Activated CD4-positive, alpha-beta T cell treated with anti-CD3 and anti-CD28 coated beads for 4 hours (primary cell): ENCODE data around the gene DCDC2C.
A peak's percentile ranks its signal among the peaks of the same experiment; 100 is the strongest.
"Not testable (repeated sequence)": the region's sequence is repeated elsewhere in the genome, so short reads cannot be mapped to it uniquely, and the experiment has no call there.

Experiments
- DNase-seq, 2 donors: peaks; one replicate each; pipeline ENCODE4 v3.0.0-alpha.2; 2020

The DCDC2C gene

DNA sequence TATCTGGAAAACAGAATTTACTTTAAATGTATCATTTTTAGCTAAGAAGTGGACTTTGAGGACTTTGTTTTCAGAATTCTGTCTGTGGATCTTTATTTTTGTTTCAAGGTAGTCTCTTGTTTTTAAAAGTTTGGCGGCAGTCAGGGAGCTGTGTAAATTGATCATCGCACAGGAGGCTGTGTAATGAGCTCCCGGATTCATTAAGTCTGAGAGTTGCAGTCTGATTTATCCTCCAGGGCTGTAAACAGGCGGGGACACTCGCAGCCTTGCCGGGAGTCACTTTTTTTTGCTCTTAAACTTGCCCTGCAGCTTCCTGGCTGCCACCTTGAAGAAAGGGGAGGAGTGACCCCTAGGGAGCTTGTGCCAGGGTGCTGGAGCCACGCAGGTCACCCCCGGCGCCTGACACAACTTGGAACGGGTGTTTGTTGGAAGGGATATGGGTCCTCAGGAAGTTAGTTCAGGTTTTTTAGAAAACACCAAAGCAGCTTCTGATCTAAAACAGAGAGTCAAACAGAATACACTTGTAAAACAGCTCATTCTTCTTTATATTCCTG lies 76.2 kb downstream of the DCDC2C start:
- no peak for DNase-seq

DNA sequence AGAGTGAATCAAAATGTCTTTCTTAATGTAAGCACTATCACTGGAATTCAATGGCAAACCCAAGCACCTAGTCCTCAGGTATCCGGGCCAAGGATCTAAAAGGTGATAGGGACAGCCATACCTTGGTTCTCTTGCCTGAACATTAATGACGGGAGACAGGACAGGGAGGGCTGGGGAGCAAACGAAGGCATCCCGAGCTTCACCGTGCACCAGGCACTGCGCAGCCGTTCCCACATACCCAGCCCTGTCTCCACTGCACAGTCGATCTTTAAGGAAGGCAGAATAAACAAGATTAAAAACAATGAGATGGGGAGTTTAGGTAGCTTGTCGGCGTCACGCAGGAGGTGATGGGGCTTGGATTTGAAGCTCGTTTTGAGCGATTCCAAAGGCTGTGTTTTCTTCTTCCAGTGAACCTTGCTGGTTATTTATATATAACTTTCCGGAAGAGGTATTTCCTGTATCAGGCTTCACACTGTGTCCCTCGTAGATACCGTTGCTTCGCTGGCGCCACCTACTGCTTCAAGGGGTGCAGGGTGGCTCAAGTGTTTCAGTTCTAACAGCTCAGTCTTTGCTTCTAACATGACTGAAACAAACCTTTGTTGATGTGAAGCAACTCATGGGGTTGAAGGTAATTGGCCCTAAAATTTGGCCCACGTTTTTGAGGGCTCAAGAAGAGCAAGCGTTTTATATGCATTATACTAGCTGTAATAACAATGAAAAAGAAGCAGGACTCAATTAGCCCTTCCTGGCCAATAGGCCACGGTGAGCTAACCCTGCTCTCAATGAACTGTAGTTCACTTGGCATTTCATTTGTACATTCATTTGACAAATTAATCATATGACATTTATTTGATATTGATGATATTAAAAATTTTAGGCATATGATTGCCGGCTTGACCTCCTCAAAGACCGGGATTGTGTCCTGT lies 77.4 kb downstream of the DCDC2C start:
- peak; percentile 14 to 15 for DNase-seq

- no peak for DNase-seq
Measured at GRCh38 chr2:3784731-3785130, 81.4 kb downstream of the DCDC2C start.

DNA sequence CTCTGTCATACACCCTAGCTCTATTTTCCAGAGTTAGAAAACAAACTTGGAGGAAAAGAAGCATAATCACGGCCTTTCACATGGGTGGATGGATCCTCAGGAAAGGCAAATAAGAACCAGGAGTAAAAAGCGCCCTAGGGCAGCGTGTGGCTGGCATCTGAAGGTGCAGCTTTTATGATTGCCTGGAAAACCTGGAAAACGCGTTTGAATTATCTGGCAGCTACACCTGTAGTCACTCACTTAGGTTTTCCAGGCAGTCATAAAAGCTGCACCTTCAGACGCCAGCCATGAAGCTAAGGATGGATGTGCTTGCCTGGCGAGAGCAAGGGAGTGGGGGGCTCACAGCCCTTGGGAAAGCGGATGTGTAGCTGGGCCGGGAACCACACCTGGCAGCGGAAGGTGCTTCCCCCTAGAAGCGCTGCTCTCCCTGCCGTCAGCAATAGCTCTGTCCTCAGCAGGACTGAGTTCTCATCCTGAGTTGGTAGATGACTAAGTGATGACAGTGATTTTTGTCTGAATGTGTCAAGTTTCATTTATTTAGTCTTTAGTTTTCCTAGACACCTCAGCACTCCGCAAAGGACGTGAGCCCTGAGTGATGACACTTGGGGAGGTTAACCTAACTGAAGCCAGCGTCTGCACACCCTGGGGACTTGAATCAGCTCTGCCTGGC lies 82.0 kb downstream of the DCDC2C start:
- DNase-seq = no peak

DNA sequence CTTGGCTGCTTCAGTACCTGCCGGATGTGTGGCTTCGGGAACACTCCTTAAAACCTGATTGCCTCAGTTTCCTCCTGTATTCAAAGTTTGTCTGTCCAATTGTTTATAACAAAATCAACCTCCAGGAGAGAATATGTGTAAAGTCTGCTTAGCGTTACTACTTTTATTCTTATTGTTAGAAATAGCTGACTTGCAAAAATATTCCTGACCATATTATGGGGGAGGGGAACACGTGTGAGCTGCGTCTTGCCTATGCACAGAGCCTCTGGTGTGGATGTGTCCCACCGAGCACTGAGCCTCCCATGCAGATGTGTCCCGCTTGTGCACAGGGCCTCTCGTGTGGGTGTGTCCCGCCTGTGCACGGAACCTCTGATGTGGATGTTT lies 82.5 kb downstream of the DCDC2C start:
- no peak for DNase-seq

DNA sequence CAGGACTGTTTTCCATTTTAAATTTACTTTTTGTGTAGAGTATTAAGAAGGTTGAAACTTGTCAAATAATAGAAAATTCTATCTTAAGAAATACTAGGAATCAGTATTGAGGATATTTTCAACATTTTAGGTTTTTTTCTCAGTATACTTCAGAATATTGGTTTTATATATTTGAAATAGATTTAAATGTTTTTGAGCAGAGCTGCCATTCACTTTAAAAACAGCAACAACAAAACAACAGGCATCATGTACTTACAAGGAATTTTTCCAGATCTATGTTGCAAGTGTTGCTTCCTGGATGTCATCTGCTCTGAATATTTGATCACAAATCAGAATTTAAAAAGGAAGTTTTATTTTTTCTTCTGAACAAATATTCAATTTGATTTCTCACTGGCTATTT lies 84.4 kb downstream of the DCDC2C start:
- no peak for DNase-seq

DNA sequence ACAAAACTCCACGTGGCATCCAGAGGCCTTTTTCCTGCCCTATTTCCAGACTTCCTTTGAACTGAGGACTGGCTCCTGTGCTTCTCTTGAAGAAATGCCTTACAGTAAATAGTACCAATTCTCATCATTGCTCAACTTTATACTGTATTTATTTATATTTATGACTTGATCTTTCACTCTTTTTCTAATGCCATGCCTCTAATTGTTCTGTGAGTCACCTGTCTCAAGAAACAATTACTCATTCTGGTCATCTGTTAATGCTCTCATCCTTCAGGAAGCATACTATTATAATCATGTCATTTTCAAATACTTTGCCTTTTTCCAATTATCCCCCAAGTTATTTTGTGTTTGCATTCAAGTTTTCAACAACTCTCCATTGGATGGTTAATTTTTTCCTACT lies 85.9 kb downstream of the DCDC2C start:
- DNase-seq = no peak

GRCh38 chr2:3793249-3793648 lies 89.9 kb downstream of the DCDC2C start:
- DNase-seq = no peak

- no peak for DNase-seq
Measured at GRCh38 chr2:3801506-3801905, 98.1 kb downstream of the DCDC2C start.

DNA sequence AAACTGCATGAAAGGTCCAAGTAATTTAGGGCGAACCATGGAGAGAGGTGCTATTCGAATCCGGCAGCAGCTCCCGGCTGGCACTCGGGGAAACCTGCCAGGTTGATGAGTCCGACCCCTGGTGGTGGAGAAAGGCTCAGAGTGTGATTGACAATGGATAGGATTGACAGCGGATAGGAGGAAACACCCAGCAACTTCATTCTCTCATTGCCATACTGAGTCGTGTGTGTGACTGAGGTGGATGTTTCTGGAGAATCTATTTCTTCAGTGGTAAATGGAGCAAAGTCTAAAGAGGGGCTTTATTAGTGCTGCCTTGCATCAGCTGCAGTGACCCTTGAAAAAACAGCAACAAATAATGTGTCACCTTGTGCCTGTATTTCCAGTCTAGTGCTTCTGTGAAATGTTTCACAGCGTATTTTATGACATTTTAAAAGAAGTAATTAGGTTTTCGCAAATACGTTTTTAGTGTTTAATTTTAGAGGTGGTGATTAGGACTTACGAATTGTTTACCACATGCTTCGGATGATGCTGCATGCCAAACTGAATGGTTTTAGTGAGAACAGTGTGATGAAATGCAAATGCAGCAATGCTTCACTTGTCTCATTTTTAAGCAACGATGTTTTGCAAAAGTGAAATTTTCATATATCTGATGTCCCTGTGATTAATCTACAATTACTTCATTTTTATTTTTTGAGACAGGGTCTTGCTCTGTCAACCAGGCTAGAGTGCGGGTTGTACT lies 102.0 kb downstream of the DCDC2C start:
- DNase-seq = no peak

- DNase-seq = no peak
Measured at GRCh38 chr2:3806168-3806567, 102.8 kb downstream of the DCDC2C start.

- DNase-seq = no peak
Measured at GRCh38 chr2:3806730-3807129, 103.4 kb downstream of the DCDC2C start.

DNA sequence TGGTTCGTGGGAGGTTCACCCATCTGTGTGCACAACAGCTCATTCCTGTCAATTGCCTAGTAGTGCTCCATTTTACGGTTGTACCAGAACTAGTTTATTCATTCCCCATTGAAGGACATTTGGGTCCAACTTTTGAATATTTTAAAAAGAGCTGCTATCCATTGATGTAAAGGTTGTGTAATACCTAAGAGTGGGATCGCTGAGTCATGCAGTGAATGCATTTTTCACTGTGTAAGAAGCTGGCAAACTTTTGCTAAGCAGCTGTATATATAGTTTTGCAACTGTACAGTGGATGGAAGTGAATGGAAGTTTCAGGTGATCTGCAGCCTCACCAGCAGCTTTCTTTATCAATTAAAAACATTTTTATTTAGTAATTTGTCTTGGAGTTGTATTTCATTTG lies 104.5 kb downstream of the DCDC2C start:
- no peak for DNase-seq

DNA sequence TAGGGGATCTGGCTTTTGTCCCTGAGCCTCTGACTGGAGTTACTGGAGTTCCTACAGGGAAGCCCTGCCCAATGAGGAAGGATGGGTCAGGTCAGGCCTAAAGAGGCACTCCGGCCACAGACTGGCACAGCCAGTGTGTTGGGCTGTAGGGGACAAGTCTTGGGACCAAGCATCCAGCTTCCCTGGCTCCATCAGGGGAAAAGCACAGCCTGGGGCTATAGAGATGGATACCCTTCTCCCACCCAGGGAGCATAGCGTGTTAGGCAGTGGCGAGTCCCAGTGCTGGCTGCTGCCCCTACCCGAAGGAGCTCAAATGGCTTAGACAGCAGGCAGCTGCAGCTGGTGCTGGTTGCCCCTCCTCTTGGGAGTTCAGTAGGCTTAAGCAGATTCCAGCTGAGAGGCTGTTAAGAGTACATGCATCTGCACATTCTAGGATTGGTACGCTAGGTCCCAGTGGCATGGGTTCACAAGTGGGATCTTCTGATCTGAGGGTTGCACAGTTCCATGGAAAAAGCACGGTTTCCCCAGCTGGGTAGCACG lies 111.4 kb downstream of the DCDC2C start:
- DNase-seq = no peak

DNA sequence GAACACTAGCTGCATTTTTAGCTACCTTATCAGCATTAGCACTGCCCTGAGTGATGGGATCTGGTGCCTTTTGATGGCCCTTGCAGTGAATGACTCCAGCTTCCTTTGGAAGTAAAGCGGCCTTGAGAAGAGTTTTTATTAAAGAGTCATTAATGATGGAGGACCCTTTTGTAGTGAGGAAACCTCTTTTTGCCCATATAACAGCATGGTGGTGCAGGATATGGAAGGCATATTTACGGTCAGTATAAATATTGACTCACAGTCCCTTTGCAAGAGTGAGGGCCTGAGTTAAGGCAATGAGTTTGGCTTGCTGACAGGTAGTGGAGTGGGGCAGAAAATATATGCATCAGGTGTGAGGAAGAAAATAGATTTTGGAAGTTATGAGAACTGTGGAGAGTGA lies 113.8 kb downstream of the DCDC2C start:
- not testable (repeated sequence) for DNase-seq

GRCh38 chr2:3823748-3824147 lies 120.4 kb downstream of the DCDC2C start:
- no peak for DNase-seq

GRCh38 chr2:3827673-3828575 lies 124.5 kb downstream of the DCDC2C start:
- DNase-seq = no peak

DNA sequence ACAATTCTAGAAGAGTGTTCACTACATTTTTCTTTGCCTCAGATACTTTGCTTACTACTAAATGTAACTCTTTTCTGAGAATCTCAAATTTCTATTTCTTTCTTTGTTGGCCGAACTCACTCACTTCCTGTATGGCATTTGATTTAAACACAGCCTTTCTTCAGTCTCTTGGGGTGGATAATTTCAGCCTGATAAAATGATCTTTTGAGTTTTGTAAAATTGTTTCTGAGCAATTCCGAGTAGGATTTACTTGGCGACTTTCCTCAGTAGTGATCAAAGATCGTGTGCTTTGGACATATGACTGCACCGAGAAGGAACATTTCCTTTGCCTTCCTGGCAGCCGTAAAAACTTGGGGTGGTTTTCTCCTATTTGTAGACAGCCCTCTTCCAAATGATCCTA lies 127.4 kb downstream of the DCDC2C start:
- DNase-seq = no peak

- no peak for DNase-seq
Measured at GRCh38 chr2:3837086-3837485, 133.7 kb downstream of the DCDC2C start.

- DNase-seq = no peak
Measured at GRCh38 chr2:3838348-3838747, 135.0 kb downstream of the DCDC2C start.

- no peak for DNase-seq
Measured at GRCh38 chr2:3839476-3839875, 136.1 kb downstream of the DCDC2C start.

GRCh38 chr2:3840611-3841155 lies 137.3 kb downstream of the DCDC2C start:
- no peak for DNase-seq
